Stimulated activated CD8-positive, alpha-beta memory T cell treated with anti-CD3 and anti-CD28 coated beads, Interleukin-4, amount 100 ng/mL, for 24 hours (primary cell): ENCODE results near the gene CAMTA1.
"Not testable (repeated sequence)": the region's sequence is repeated elsewhere in the genome, so short reads cannot be mapped to it uniquely, and the experiment has no call there.

Experiments
- DNase-seq: peaks from one replicate; pipeline ENCODE4 v3.0.0-alpha.2; 2020; ENCODE audit warnings: low read depth

CAMTA1 gene

GRCh38 chr1:7679159-7679872, 894.1 kb downstream of the CAMTA1 start:
- DNase-seq, result no peak

- DNase-seq, result no peak
Observed at GRCh38 chr1:7679873-7680206, 894.6 kb downstream of the CAMTA1 start.

GRCh38 chr1:7680207-7680954, 895.1 kb downstream of the CAMTA1 start:
- DNase-seq, result peak; percentile 39

- DNase-seq, result no peak
Observed at GRCh38 chr1:7680955-7681268, 895.7 kb downstream of the CAMTA1 start.

- no peak for DNase-seq
Observed at GRCh38 chr1:7681401-7681800, 896.1 kb downstream of the CAMTA1 start.

- DNase-seq, result no peak
Observed at GRCh38 chr1:7683521-7683920, 898.3 kb downstream of the CAMTA1 start.

- DNase-seq, result no peak
Observed at GRCh38 chr1:7684132-7684531, 898.9 kb downstream of the CAMTA1 start.

- no peak for DNase-seq
Observed at GRCh38 chr1:7684861-7685635, 899.8 kb downstream of the CAMTA1 start.

GRCh38 chr1:7686301-7686850, 901.1 kb downstream of the CAMTA1 start:
- DNase-seq, result no peak

- no peak for DNase-seq
Observed at GRCh38 chr1:7687411-7687810, 902.2 kb downstream of the CAMTA1 start.

GRCh38 chr1:7688659-7689058, 903.4 kb downstream of the CAMTA1 start:
- no peak for DNase-seq

- not testable (repeated sequence) for DNase-seq
Observed at GRCh38 chr1:7689307-7689706, 904.1 kb downstream of the CAMTA1 start.

GRCh38 chr1:7690076-7690475, 904.8 kb downstream of the CAMTA1 start:
- DNase-seq, result no peak

GRCh38 chr1:7690496-7691182, 905.4 kb downstream of the CAMTA1 start:
- DNase-seq, result no peak

GRCh38 chr1:7691576-7691975, 906.3 kb downstream of the CAMTA1 start:
- DNase-seq, result no peak

- DNase-seq, result no peak
Observed at GRCh38 chr1:7692005-7692404, 906.8 kb downstream of the CAMTA1 start.

- not testable (repeated sequence) for DNase-seq
Observed at GRCh38 chr1:7693037-7693436, 907.8 kb downstream of the CAMTA1 start.

GRCh38 chr1:7693662-7694061, 908.4 kb downstream of the CAMTA1 start:
- no peak for DNase-seq

- no peak for DNase-seq
Observed at GRCh38 chr1:7694600-7695496, 909.6 kb downstream of the CAMTA1 start.

- no peak for DNase-seq
Observed at GRCh38 chr1:7695497-7696117, 910.4 kb downstream of the CAMTA1 start.

- no peak for DNase-seq
Observed at GRCh38 chr1:7698641-7699040, 913.4 kb downstream of the CAMTA1 start.
